GM12878 (cell line): Measurements from ENCODE around the gene RSPH1. TPM values are rescaled to one million over a fixed set of nuclear protein-coding genes. Genes with fewer than 3 reads are reported as not detected.

ENCODE experiments used
- ATAC-seq: fragments of 200-7000 bp; cut with Tn5 transposase; 3 replicates; pipeline ENCODE4 v1.9.1; 2020; ENCODE audit warnings: mild to moderate bottlenecking, moderate library complexity
- BruUV-seq: library from RNA; stranded (reverse); fragments of 400-500 nt; replicated peaks from 2 replicates; lab custom pipeline; 2021; lab: Mats Ljungman, UMichigan
- CTCF ChIA-PET: fragments of 300-600 bp; sonication (Branson Sonifier 250); formaldehyde crosslinking; extraction: SDS; loops from one replicate; lab custom pipeline; 2021; ENCODE audit warnings: inconsistent platforms; lab: Yijun Ruan, JAX
- POLR2A ChIA-PET: fragments of 350-600 bp; formaldehyde crosslinking; extraction: SDS; loops from one replicate; lab custom pipeline; 2021; ENCODE audit warnings: inconsistent platforms; lab: Charles Lee
- RAD21 ChIA-PET: fragments of 300-600 bp; sonication (Branson Sonifier 250); formaldehyde crosslinking; loops from one replicate; lab custom pipeline; 2023; ENCODE audit warnings: antibody characterized with exemption; ENCODE audit not compliant: unreplicated experiment; lab: Charles Lee
- SMC1A ChIA-PET: fragments of 300-600 bp; sonication (Branson Sonifier 250); formaldehyde crosslinking; loops from one replicate; lab custom pipeline; 2023; ENCODE audit not compliant: unreplicated experiment, uncharacterized antibody; lab: Charles Lee
- DNase-seq: peaks from one replicate; pipeline ENCODE4 v3.0.0-alpha.2; 2011; ENCODE audit warnings: low read depth, low spot score
- FAIRE-seq: peaks from 3 replicates; lab custom pipeline; 2011; peaks lifted over from hg19 to GRCh38; lab: Jason Lieb, UNC
- H2AFZ ChIP-seq: 2 replicates; pipeline ENCODE4 v1.6.0; 2011; ENCODE audit warnings: low read depth, low read length, control low read depth; ENCODE audit not compliant: control insufficient read depth
- H3K27ac ChIP-seq: 2 replicates; pipeline ENCODE4 v1.5.1; 2011; ENCODE audit warnings: control low read depth; ENCODE audit not compliant: control insufficient read depth, insufficient read depth
- H3K27me3 ChIP-seq, 2 experiments: replicated peaks in 1 of 2; 2 replicates each; pipeline versions ENCODE4 v1.6.0 to v1.6.1; 2011; ENCODE audit warnings: low read length in 1 of 2; ENCODE audit not compliant: control insufficient read depth in 2 of 2, insufficient read depth in 2 of 2
- H3K36me3 ChIP-seq, 2 experiments: 2 replicates each; pipeline ENCODE4 v1.5.1; 2011; ENCODE audit warnings: low read length in 1 of 2; ENCODE audit not compliant: control insufficient read depth in 2 of 2, insufficient read depth in 2 of 2
- H3K4me1 ChIP-seq: 2 replicates; pipeline ENCODE4 v1.6.1; 2011; ENCODE audit warnings: mild to moderate bottlenecking, low read length, moderate library complexity, mixed read lengths; ENCODE audit not compliant: control insufficient read depth, insufficient read depth
- H3K4me2 ChIP-seq: 2 replicates; pipeline ENCODE4 v1.6.0; 2011; ENCODE audit warnings: control low read depth; ENCODE audit not compliant: control insufficient read depth, insufficient read depth
- H3K4me3 ChIP-seq: fragments of 200-600 bp; sonication (generic); 2 replicates; pipeline ENCODE4 v1.5.1; 2016
- H3K79me2 ChIP-seq: 2 replicates; pipeline ENCODE4 v1.6.0; 2011; ENCODE audit warnings: low read length; ENCODE audit not compliant: control insufficient read depth, insufficient read depth
- H3K9ac ChIP-seq: 2 replicates; pipeline ENCODE4 v1.8.0; 2011; ENCODE audit warnings: low read length, control low read depth, mixed read lengths; ENCODE audit not compliant: control insufficient read depth, insufficient read depth
- H3K9me3 ChIP-seq: replicated peaks from 3 replicates; pipeline ENCODE4 v1.5.1; 2011; ENCODE audit warnings: mild to moderate bottlenecking, low read length; ENCODE audit not compliant: control insufficient read depth, insufficient read depth
- H4K20me1 ChIP-seq: 2 replicates; pipeline ENCODE4 v1.6.0; 2011; ENCODE audit not compliant: control insufficient read depth, insufficient read depth
- ATF3 ChIP-seq: IDR thresholded peaks from 2 replicates; pipeline ENCODE4 v1.6.1; 2011; ENCODE audit warnings: low read depth, mild to moderate bottlenecking, low read length, moderate library complexity, borderline replicate concordance; ENCODE audit errors: extremely low read depth
- MLLT1 ChIP-seq: fragments of 450-650 bp; IDR thresholded peaks from 2 replicates; pipeline ENCODE4 v1.6.1; 2016; ENCODE audit warnings: mild to moderate bottlenecking
- TCF7 ChIP-seq: IDR thresholded peaks from 2 replicates; pipeline ENCODE4 v1.6.1; 2014; ENCODE audit warnings: antibody characterized with exemption, borderline replicate concordance
- WGBS: methylation state at CpG from one replicate; pipeline ENCODE4 v1.1.6; 2016; ENCODE audit warnings: low lambda C conversion rate; ENCODE audit not compliant: insufficient replicate concordance, insufficient coverage; ENCODE audit errors: missing lambda C conversion rate; 5-methylcytosine and 5-hydroxymethylcytosine counted together
- in situ Hi-C: fragments of 300-500 bp; cut with MboI; formaldehyde crosslinking; loops from 9 replicates; pipeline ENCODE4 v1.14.3; 2018; ENCODE audit warnings: mixed read lengths
- intact Hi-C: fragments of 100-400 bp; cut with micrococcal nuclease; formaldehyde crosslinking; loops from one replicate; pipeline ENCODE4 v1.14.2; 2022; ENCODE audit not compliant: unreplicated experiment
- polyA plus RNA-seq, 11 experiments: library from polyadenylated mRNA; depleted of rRNA in 4 of 11; unstranded in 6 of 11; stranded (reverse) in 5 of 11; fragments of >200 nt; fragmentation: Nextera tagmentation in 4 of 11; fragmentation: Illumina TruSeq in 1 of 11; extraction: Ambion mirVana in 4 of 11; extraction: Trizol in 1 of 11; gene quantifications; 1 replicate in 1 of 11; 2 replicates in 10 of 11; pipeline versions ENCODE4 v1.2.1 to v1.2.3, GENCODE V29; 2011 to 2016; ENCODE audit warnings: inconsistent platforms in 2 of 11, missing spikeins in 2 of 11, low read depth in 1 of 11
- total RNA-seq, 4 experiments: library from RNA; depleted of rRNA in 3 of 4; stranded (reverse); fragments of >200 nt in 3 of 4; fragmentation: Illumina TruSeq in 1 of 4; extraction: Trizol in 1 of 4; gene quantifications; 2 replicates each; pipeline versions ENCODE4 v1.2.1 to v1.2.3, GENCODE V29; 2013 to 2021

Gene RSPH1
- total and polyA plus RNA-seq, 10 of the 15 experiments (the other 5 are each of a cell fraction or from before 2014, with no cell fraction given) = 0.11 to 1.4 (median 0.38) TPM

- Histone ChIP-seq H2AFZ (no peak overlapping the region), H3K9ac (no peak overlapping the region), H4K20me1 (no peaks in the 10 kb centered on the region), H3K4me1 (peaks cover 24% of the 10 kb centered on the region), H3K27ac (no peak overlapping the region), H3K9me3 (no peaks in the 10 kb centered on the region; the same call in 2 of the 3 replicates), H3K27me3 (no peaks in the 10 kb centered on the region), H3K36me3 (no peaks in the 10 kb centered on the region)
- FAIRE-seq (no peak), DNase-seq (no peak), ATAC-seq (no peak)
- intact Hi-C loops (loop anchor here (5.0 kb wide), 1 partner anchor 66 kb away; no protein-coding TSS in a partner anchor), in situ Hi-C loops (no loop called here)
- POLR2A ChIA-PET = interaction anchor here (1.1 kb wide), 1 partner anchor 18 kb away, joined by 3 read pairs; no protein-coding TSS in a partner anchor
- WGBS = 81% methylated on average over 13 of the region's 15 CpGs
- no TSS peak for BruUV-seq
- TF ChIP-seq MLLT1 (no peak), ATF3 (no peak), TCF7 (no peak)
- TF ChIP-seq, all 136 proteins: peak for 0
- no peak overlapping the region for H3K4me3 ChIP-seq
- ChIA-PET CTCF (interaction anchor here (0.8 to 1.8 kb wide), 3 partner anchors 22 to 106 kb away, joined by 3 to 6 read pairs (median 3); no protein-coding TSS in a partner anchor), SMC1A (interaction anchor here (0.9 to 2.3 kb wide), 3 partner anchors 23 to 106 kb away, joined by 3 to 14 read pairs (median 3); no protein-coding TSS in a partner anchor), RAD21 (interaction anchor here (0.9 to 5.9 kb wide), 4 partner anchors 20 to 68 kb away, joined by 3 to 81 read pairs (median 3); no protein-coding TSS in a partner anchor)
- H3K4me2 ChIP-seq = no peak overlapping the region
- no peaks in the 10 kb centered on the region for H3K79me2 ChIP-seq
These were observed 52.7 kb downstream of the RSPH1 start for GRCh38 chr21:42443181-42443785.
